Measurements from ENCODE around the gene THAP11.
A peak's percentile ranks its signal among the peaks of the same experiment; 100 is the strongest.
"Not testable (repeated sequence)": the region's sequence is repeated elsewhere in the genome, so short reads cannot be mapped to it uniquely, and the experiment has no call there.

Gene THAP11

DNA sequence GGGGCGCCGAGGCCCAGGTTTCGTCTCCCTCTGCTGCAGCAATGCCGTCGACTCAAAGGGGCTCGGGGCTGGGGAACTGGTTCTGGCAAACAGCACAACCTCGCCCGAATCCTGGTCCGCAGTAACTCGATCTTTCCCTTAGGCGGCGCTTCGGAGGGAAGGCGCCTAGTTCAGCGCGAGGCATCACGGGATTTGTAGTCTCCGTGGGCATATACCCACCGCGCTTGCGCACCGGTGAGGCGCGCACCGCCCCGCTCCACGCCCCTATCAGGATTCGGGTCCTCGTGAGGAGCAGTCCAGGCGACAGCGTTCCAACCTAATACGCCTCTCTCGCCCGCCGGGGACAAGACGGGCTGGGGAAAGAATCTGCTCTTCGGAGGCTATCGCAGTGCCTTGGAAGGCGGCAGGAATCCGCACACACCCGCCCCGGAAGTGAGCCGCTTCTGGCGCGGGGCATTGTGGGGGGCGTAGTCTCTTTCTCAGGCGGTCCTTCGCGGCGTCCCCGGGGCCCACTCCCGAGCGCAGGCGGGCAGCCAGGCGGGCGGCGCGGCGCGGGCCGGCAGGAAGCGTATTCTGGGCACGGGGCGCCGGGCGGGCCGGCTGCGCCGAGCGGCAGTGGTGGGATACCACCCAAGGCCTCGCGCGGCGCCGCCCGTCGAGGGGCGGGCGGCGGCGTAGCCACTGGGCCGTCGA lies at the start of gene THAP11:
TSS of gene THAP11 (plus strand) at position 505 of the 693 bp plus-strand sequence. CDS start 235 bp downstream, outside the sequence.
- DNase-seq: peak; percentile 81

DNA sequence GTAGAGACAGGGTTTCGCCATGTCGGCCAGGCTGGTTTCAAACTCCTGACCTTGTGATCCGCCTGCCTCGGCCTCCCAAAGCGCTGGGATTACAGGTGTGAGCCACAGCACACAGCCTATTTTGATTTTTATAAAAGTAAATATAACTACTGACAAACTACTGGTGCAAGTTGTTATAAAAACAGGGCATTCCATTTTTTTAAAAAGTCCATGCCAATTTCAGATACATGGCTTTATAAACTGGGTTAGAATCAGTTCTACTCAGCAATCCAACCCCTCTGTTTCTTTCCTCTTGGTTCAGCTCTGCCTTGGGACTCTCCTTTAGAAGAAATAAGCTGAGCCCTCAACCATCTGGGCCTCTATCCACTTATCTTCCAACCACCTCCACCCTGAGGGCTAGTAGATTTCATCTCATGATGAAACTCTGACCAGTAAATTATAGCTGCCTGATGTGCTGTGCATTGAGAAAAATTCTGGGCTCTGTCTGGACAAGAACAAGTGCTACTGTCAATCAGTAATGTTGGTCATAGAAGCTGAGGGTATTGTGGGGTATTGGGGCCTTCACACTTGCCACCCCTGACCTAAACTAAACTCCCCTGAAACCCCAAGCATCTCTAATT lies 45.9 kb upstream of the THAP11 start:
- no peak for DNase-seq

DNA sequence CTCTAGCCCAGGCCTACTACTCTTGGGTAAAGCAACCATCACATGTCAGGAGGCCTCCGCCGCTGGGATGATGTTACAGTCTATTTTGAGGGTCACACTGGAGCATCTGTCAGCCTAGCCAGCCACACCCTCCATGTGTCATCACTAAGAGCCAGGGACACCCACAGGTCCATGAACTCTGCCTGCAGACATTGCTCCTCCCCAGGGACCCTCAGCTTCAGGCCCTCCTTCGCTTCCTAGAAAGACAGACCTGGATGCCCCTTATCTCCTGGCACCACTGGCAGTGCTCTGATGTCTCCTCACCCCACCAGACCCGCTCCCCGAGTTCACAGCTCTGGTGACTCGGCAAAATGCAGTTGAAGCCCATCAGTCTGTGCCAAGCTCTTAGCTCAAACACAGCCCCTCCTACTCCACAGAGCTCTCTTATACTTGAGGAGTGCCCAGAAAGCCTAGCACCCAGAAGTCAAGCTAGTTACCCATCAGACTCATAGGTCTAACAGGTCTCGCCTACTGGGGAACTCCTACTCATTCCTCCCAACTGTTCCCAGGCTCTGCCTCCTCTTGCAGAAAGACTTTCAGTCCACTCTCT lies 41.7 kb upstream of the THAP11 start:
- DNase-seq: no peak

DNA sequence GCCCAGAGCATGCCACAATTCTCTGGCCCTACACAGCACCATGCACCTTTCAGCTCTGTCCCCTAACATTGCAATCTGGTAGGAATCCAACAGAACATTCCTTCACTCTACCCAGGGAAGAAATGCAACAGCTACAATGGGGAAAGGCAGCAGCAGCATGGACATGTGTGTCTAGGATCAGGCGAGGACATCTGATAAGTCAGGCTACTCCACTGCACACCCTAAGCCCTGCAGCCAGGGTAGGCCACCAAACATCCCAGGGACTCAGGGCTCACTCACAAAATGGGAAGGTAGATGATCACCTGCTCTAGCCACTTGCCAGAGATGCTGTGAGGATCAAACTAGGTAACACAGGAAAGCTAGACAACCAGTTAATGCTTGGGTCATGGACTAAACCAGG lies 40.9 kb upstream of the THAP11 start:
- DNase-seq: no peak

DNA sequence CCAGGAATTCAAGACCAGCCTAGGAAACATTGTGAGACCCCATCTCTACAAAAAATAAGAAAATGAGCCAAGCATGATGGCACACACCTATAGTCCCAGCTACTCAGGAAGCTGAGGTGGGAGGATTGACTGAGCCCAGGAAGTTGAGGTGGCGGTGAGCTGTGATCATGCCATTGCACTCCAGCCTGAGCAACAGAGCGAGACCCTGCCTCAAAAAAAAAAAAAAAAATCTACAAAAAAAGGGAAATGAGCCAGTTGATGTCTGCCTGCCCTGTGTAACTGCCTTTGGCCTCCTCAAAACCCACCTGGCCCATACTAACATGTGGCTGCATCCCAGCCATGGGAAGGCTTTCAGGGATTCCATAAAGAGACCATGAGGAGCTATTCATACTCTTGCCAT lies 40.2 kb upstream of the THAP11 start:
- DNase-seq: no peak

DNA sequence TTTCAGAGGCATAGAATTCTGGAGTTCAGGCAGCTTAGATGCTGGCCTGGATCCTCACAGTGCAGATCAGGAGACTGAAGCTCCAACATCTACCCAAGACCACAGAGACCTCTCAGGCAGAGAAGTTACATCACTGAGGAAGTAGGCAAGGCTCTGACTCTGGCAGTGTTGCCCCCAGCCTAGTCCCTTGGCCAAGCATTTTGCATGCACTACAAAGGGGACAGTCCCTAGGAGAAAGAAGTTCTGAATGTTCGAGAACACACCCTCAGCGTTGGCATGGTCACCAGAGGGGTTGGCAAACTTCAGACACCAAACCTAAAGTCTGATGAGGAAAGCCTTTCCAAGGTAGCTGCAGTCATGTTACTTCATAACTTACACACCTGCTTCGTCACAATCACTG lies 38.2 kb upstream of the THAP11 start:
- no peak for DNase-seq

DNA sequence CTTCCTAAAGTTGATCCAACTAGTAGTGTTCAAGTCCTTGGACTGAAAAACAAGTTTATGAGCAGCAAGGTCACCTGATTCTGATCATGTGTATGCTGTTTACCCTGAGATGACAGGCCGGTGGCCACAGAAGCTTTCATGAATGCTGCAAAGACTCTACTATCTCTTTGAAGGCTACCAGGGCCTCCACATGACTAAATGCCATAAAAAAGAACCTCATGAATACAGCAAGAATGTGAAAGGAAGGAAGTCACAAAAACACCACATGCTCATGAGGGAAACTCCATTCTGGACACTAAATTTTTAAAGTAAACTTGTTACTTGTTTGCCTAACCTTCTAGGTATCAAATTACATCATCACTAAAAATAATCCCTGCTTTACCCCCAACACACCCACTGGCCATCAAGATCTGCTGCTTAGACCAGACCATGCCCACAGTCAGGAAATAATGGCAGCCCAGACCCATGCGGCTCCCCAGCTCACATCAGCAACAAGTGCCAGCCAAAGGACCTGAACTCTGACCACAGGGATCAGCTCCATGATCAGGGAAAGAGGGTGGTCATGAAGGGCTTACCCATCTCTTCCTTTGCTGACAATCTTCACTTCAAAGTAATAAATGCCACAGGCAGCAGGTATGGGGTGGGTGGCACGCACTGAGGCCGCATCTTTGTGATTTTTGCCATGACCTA lies 37.1 kb upstream of the THAP11 start:
- no peak for DNase-seq

DNA sequence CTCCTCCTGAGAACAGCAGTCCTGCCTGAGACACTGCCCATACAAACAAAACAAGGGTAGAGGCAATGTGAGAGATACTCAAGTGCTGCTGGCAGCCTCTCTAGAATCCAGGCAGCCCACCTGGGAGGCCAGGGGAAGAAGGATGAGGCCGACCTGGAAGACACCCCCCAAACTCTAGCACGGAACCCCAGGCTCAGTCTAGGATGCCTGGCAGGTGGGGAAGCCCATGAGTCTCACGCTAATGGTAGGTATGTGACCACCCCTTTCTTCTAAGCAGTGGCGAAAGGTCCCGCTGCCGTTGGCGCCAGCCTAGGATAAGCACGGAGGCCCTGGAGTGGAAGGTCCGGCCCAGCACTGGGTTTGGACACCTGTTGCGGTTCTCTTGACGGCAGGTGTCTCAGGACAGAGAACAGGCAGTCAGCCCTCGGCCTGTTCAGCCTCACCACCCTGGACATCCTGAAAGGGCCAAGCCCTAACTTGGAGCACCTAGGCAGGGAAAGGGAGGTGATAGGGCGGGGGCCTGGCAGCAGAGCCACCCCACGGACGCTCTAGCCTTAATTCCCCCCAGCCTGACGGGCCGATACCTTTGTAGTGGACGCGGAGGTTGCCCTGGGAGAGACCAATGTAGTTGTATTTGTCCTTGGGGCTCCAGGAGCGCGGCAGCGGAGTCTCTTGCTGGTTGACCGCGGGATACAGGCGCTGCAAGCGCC lies 36.2 kb upstream of the THAP11 start:
- no peak for DNase-seq

DNA sequence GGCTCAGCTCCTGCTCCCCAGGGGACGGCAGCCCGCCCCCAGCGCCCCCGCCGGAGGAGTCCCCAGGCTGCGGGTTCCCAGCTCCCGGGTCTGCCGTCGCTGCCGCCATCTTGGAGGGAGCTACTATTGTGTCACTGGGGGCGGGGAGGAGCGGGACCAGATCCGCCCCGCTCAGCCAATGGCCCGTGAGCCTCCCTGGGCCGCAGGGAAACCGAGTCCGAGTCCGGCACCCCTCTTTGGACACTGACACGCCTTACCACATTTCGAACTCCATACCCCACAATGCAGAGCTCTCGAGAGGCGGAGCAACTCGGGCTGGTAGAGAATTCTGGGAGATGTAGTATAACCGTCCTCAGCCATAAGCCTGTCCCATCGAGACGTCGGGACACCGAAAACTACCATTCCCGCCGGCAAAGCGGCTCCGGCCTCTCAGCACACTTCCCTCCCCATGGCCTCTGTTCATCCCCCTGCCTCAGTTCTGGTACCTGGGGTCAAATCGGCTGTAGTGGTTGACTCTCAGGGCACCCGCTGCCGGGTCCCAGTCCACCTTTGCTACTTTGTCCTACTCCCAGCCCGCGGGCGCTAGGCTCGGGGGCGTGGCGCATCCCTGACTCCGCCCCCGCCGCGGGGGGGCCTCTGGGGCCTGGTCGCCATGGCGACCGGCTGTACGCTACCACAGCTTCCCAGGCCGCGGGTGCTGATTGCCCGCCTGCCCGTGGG lies 35.5 kb upstream of the THAP11 start, which contains the start of the genes RANBP10 and TSNAXIP1:
TSS of gene RANBP10 (minus strand) at position 133 of the 720 bp plus-strand sequence. CDS start at position 109, 24 bp downstream.
TSS of gene TSNAXIP1 (plus strand) at position 462 of the 720 bp plus-strand sequence. CDS start 261 bp downstream, outside the sequence.
- DNase-seq: peak; percentile 99

DNA sequence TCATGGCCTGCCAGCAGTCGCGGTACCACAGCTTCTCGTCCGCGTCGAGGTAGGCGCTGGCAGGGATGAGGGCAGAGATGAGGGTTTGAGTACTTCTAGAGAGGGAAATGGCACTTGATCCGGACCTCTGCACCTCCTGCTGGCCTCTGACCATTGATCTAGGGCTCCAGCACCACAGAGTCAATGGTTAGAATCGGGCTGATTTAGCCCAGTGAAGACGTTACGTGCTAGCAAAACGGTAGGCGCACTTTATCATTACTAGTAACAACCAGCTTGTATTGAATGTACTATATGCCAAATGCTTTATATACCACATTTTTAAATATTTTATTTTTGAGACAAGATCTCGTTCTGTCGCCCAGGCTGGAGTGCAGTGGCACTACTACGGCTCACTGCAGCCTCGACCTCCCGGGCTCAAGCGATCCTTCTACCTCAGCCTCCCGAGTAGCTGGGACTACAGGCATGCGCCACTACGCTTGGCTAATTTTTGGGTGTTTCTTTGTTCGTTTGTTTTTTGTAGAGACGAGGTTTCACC lies 34.9 kb upstream of the THAP11 start:
- DNase-seq: no peak

DNA sequence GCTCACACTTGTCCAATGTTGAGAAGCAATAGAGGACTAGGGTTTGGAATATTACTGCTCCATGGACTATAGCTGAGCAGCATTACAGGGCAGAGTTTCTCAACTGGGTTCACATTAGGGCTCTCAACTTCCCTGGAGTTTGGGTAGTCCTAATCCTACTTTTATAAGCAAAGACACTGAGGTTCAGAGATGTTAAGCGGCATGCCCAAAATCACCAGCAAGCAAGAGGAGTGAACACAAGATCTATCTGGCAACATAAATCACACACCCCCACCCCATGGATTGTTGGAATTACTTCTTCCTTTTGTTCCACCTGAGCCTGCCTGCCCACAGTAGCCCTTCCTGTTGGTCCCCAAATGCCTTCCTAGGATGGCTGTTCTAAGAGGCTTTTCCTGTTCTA lies 30.2 kb upstream of the THAP11 start:
- no peak for DNase-seq

DNA sequence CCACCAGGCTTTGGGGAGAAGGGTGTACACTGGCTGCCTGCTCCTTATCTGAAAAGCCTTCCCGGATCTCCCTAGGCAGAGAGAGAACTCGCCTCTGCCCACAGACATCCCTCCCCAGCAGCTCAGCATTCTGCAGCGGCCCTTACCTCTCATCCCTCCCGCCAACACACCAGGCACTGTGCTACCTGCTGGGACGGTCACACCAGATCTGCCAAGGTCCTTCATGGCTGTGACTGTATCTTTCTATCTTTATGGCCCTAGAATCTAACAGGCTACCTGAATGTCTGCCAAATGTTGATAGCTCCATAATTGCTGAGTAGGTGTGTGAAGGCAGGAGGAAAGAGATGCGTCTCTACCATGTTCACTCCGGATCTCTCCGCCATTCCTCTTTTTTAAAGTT lies 27.6 kb upstream of the THAP11 start:
- DNase-seq: no peak

DNA sequence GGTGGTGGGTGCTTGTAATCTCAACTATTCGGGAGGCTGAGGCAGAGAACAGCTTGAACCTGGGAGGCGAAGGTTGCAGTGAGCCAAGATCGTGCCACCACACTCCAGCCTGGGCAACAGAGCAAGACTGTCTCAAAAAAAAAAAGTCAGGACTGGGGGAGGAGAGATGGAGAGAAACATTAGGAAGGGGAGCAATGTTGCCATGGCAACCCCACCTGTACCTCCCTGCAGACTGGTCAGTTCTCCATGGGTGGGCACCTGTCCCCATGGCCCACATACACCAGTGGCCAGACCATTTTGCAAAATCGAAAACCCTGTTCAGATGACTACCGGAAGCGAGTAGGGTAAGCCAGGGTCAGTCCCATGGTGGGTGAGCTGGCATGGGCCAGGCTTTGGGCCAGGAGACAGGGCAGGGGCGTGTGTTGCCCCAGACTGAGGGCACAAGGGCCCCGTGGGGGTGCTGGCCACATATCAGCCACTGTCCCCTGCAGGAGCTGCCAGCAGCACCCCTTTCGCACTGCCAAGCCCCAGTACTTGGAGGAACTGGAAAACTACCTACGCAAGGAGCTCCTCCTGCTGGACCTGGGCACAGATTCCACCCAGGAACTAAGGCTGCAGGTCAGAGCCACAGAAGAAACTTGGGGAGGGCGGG lies 21.4 kb upstream of the THAP11 start:
- no peak for DNase-seq

DNA sequence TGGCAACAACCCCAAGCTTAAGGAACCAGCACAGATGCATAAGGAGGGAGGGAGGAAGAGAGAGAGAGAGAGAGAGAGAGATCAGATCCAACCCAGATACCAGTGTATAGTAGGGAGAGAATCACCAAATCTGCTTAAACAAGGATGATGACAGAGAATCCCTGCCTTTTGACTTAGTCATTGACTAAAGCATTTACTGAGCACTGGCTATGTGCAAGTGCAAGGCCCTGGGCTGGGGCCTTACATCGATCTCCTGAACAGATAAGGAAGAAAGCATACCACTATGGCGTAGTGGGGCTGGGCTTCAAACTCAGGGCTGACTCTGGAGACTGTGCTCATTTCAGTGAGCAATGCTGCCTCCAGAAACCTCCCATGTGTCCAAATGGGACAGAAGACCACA lies 19.6 kb upstream of the THAP11 start:
- no peak for DNase-seq

DNA sequence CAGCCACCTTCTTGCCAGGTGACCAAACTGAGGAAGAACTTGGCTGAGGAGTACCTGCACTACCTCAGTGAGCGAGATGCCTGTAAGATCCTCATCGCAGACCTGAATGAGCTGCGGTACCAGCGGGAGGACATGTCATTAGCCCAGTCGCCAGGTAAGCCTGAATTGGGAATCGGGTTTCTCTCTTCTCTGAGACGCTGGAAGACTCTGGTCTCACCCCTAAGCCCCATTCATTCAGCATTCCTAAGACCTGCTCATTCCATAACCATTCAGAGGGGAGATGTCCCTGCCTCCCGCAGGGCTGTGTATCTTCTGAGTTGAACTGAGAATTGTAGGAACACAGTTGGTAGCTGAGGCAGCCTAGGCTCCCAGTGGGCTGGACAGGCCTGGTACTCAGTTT lies 17.0 kb upstream of the THAP11 start:
- DNase-seq: no peak

DNA sequence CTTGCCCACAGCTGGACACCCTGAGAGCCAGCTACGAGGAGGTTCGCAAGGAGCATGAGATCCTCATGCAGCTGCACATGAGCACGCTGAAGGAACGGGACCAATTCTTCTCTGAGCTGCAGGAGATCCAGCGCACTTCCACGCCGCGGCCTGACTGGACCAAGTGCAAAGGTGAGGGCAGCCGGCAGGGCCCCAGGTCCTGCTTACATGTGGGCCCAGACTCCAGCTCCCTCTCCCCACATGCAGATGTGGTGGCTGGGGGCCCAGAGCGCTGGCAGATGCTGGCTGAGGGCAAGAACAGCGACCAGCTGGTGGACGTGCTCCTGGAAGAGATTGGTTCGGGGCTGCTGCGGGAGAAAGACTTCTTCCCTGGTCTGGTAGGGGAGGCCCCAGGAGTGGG lies 16.2 kb upstream of the THAP11 start:
- DNase-seq: no peak

DNA sequence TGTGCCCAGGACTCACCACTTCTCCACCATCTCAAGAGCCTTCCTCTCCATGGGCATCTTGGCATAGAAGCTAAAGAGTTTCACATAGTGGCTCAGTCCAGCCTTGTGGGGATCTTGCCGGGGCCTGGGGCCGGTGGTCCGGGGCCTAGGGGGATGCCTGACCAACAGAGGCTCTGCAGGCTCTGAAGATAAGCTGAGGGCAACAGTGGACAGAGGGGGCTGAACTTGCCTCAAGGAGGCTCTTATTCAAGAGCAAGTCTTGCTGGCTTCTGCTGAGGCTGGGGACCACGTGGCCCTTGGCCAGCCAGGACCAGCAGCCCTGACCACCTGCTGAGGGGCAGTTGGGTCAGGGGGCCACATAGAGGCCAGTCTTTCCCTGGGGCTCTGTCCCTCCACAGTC lies 13.5 kb upstream of the THAP11 start:
- no peak for DNase-seq

DNA sequence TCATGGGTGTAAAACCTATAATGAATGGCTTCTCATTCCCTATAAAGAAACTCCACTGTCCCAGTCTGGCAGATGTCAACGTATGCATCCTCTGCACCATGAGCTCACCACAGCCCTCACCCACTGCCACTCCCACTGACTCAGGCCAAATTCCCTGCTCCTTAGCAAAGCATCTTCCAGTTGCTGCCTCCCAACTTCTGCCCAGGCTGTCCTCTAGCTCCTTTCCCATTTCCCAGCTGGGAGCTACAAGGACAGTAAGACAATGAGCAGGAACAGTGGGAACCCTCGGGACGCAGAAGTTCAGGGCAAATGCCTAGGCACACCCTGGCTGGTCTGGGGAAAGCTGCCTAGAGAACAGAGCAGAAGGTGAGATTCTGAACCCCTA lies 9.1 kb upstream of the THAP11 start:
- DNase-seq: no peak

DNA sequence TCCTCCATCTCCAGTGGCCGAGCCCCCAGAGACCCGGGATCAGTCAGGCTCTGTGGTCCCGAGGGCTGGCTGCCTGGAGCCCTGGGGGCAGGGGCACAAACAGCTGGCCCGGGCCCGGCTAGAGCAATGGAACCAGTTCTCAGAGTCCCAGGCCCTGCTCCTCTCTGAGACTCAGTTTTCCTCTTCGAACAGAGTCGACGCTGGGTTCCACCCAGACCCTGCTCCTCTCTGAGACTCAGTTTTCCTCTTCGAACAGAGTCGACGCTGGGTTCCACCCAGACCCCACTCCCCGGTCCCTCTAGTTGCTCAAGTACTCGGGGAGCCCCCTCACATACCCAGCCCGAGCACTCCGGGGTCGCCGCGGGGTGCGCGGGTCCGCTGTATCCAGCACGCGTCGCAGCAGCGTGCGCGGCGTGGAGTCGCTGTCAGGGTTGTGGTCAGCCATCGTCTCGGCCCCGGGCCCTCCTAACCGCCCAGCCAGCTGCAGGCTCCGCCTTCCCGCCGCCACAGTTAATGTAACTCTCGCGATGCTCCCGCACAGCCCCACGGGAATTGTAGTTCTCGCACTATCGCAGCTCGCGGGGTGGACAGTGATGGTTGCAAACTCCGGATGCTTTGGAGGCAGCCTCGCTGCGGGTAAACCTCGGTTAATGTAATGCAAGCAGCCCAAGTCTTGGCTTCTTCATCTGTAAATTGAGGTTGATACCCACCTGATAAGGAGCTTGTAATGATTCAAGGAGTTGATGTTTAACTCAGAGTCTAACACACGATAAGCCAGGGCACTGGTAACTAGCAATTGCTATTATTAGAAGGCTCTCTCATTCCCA lies 8.5 kb upstream of the THAP11 start:
- peak; percentile 59 for DNase-seq

DNA sequence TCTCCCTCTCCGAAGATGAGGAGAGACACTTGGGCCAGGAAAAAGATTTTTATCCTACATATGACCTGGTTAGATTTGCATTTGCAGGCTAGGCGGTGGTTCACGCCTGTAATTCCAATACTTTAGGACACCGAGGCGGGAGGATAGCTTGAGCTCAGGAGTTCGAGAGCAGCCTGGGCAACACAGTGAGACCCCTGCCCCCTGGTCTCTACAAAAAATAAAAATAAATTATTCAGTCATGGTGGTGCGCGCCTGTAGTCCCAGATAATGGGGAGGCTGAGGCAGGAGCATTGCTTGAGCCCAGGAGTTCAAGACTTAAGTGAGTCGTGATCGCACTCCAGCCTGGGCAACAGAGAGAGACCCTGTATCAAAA lies 7.9 kb upstream of the THAP11 start:
- no peak for DNase-seq

DNA sequence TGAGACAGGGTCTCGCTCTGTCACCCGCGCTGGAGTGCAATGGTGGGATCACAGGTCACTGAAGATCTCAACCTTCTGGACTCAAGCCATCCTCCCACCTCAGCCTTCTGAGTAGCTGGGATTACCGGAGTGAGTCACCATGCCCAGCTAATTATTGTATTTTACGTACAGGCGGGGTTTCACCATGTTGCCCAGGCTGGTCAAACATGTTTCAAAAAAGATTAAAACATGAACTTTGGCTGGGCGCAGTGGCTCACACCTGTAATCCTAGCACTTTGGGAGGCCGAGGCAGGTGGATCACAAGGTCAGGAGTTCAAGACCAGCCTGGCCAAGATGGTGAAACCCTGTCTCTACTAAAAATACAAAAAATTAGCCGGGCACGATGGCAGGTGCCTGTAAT lies 4.9 kb upstream of the THAP11 start:
- not testable (repeated sequence) for DNase-seq
